Breast epithelium (tissue), 4 donors: Measurements from ENCODE around the gene TANC1. TPM values are rescaled to one million over a fixed set of nuclear protein-coding genes. Genes with fewer than 3 reads are reported as not detected.

Source experiments
- DNase-seq, 2 donors: peaks; one replicate each; pipeline ENCODE4 v3.0.0-alpha.2; 2019; ENCODE audit warnings: low spot score in 2 of 2
- H3K27ac ChIP-seq, 2 donors: fragments of 200-600 bp; sonication (generic) in 1 of 2; one replicate each; pipeline ENCODE4 v1.5.1; 2016 to 2019; ENCODE audit warnings: mild to moderate bottlenecking in 1 of 2
- H3K27me3 ChIP-seq, 2 donors: fragments of 200-600 bp; sonication (generic) in 1 of 2; one replicate each; pipeline versions ENCODE4 v1.5.1 to v1.6.0; 2017 to 2019; ENCODE audit warnings: control low read depth in 1 of 2, mild to moderate bottlenecking in 1 of 2
- H3K36me3 ChIP-seq: fragments of 200-600 bp; one replicate; pipeline ENCODE4 v1.5.1; 2019
- H3K4me1 ChIP-seq, 2 donors: fragments of 200-600 bp; sonication (generic); one replicate each; pipeline ENCODE4 v1.5.1; 2016 to 2019; ENCODE audit warnings: control low read depth in 1 of 2
- H3K4me3 ChIP-seq, 3 donors: fragments of 200-600 bp; sonication (generic); 1 replicate in 2 of 3; 2 replicates in 1 of 3; pipeline ENCODE4 v1.5.1; 2016 to 2019; ENCODE audit warnings: mild to moderate bottlenecking in 3 of 3, moderate library complexity in 2 of 3
- H3K9me3 ChIP-seq, 2 donors: fragments of 200-600 bp; sonication (generic) in 1 of 2; one replicate each; pipeline ENCODE4 v1.5.1; 2016 to 2019; ENCODE audit warnings: control low read depth in 1 of 2
- CTCF ChIP-seq, 3 donors: fragments of 450-650 bp; IDR thresholded peaks; one replicate each; pipeline ENCODE4 v1.5.1; 2016 to 2017; ENCODE audit warnings: antibody characterized with exemption in 3 of 3, mild to moderate bottlenecking in 3 of 3, moderate library complexity in 3 of 3
- POLR2A ChIP-seq: fragments of 450-650 bp; IDR thresholded peaks from one replicate; pipeline ENCODE4 v1.6.1; 2016; ENCODE audit warnings: antibody characterized with exemption, mild to moderate bottlenecking, moderate library complexity
- POLR2AphosphoS5 ChIP-seq, 3 donors: sonication (generic); formaldehyde crosslinking; IDR thresholded peaks; one replicate each; pipeline ENCODE4 v1.6.1; 2017; ENCODE audit warnings: antibody characterized with exemption in 3 of 3
- intact Hi-C: fragments of 100-400 bp; cut with DNase I; formaldehyde crosslinking; loops from one replicate; pipeline ENCODE4 v1.15.1; 2023; ENCODE audit warnings: low total_unique reads
- total RNA-seq, 3 donors: library from RNA; depleted of rRNA; stranded (reverse); fragments of >200 nt; gene quantifications; one replicate each; pipeline ENCODE4 v1.1.0, GENCODE V29; 2016

TANC1 gene
- total RNA-seq, 3 donors from 2014 or later, result 18.9 to 62.3 (median 58.4) TPM

- Histone ChIP-seq H3K4me3 (no peak overlapping the region), H3K27ac (no peak overlapping the region), H3K9me3 (no peaks in the 10 kb centered on the region), H3K36me3 (no peaks in the 10 kb centered on the region), H3K4me1 (no peaks in the 10 kb centered on the region), H3K27me3 (no peaks in the 10 kb centered on the region)
- TF ChIP-seq POLR2A, result no peak
- no peak for TF ChIP-seq CTCF (IDR thresholded peaks at IDR 0.05)
- no peak for TF ChIP-seq POLR2AphosphoS5 (IDR thresholded peaks at IDR 0.05)
- no peak for DNase-seq
- intact Hi-C loops, result no loop called here
Measured at GRCh38 chr2:159060518-159060917, 92.1 kb downstream of the TANC1 start.

DNA sequence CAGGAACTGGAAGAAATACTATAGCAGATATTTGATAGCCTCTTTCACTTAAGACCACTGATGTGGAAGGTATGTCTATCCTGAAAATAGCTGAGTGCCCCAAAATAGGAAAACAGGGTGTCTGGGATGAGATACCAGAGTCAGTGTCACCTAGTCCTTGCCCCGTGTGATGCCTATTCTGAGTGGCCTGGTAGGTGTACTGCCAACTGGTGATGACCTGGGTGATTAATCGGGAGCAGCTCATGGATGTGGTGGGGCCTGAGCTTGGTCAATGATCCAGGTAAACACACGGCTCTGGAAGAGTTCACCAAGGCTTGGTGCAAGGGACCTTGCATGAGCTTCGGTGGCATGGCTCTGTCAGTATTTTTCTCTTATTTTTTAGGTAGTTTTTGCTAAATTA lies 95.2 kb downstream of the TANC1 start:
- Histone ChIP-seq H3K4me1 (no peaks in the 10 kb centered on the region), H3K36me3 (no peaks in the 10 kb centered on the region), H3K9me3 (no peaks in the 10 kb centered on the region), H3K27ac (peak overlapping the region in 1 of 2 donors; percentile 83), H3K4me3 (no peak overlapping the region), H3K27me3 (no peaks in the 10 kb centered on the region)
- intact Hi-C loops, result no loop called here
- TF ChIP-seq CTCF (IDR thresholded peaks at IDR 0.05), result no peak
- TF ChIP-seq POLR2AphosphoS5 (IDR thresholded peaks at IDR 0.05), result no peak
- TF ChIP-seq POLR2A, result no peak
- no peak for DNase-seq

DNA sequence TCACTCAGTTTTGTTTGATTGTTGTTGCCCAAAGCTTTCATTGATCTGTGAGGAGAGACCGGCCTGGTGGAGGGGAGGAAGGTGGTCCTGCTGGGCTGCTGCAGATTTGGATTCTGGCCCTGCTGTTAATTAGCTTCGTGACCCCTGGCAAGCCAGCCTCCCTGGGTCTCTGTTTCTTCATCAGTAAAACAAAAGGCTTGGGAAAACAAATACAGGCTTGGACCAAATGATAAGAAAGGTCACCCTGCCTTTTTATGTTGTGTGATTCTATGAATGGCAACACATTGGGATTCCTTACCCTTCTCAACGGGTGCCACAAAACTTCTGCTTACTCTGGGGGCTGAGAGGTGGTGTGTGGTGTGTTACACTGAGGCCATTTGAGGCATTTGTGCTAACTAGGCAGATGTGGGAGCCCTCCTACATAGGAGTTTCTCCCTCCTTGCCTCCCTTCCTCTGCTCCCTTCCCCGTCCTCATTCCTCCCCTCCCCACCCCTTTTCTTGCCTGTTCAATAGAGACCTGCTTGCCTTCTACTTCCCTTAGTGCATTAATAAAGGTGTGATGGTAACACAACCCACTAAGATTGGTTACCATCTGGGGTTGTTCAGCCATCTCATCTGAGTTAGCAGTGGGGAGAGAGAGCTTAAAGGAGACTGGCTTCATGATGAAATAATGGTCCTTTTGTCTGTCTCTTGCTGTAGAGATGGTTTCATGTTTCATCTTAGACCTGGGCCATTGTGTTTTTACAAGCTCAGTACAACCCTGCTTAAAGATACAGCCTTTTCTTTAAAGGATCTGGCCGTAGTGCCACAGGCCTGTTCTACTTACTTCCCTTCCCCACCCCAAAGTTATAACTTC lies 96.2 kb downstream of the TANC1 start:
- TF ChIP-seq CTCF (IDR thresholded peaks at IDR 0.05), result no peak
- no peak for TF ChIP-seq POLR2A
- TF ChIP-seq POLR2AphosphoS5 (IDR thresholded peaks at IDR 0.05), result no peak
- Histone ChIP-seq H3K36me3 (no peaks in the 10 kb centered on the region), H3K4me3 (no peak overlapping the region), H3K27me3 (no peaks in the 10 kb centered on the region), H3K27ac (peak overlapping the region; percentile 73 to 83), H3K9me3 (no peaks in the 10 kb centered on the region), H3K4me1 (no peaks in the 10 kb centered on the region)
- intact Hi-C loops, result no loop called here
- no peak for DNase-seq

DNA sequence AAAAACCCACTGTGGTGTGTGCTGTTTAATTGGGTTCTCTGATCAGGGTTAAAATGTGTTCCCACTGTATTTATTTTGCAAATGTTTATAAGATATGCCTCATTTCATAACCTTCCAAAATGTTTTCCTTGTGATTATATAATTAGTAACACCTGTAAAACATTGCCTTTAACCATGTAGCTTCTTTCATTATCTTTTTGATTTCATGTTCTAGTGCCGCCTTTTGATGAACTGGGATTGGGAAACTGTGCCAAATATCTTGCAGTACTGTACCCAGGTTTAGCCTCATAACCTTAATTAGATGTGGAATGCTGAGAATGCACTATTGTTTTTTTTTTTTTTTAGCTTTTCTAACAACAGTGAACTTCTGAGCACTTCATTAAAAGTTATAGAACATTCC lies 96.9 kb downstream of the TANC1 start:
- no peaks in the 10 kb centered on the region for H3K9me3 ChIP-seq
- peak overlapping the region; percentile 73 to 83 for H3K27ac ChIP-seq
- no peaks in the 10 kb centered on the region for H3K36me3 ChIP-seq
- H3K27me3 ChIP-seq, result no peaks in the 10 kb centered on the region
- TF ChIP-seq CTCF (IDR thresholded peaks at IDR 0.05) (no peak), POLR2A (no peak), POLR2AphosphoS5 (IDR thresholded peaks at IDR 0.05) (no peak)
- H3K4me3 ChIP-seq, result no peak overlapping the region
- intact Hi-C loops, result no loop called here
- H3K4me1 ChIP-seq, result no peaks in the 10 kb centered on the region
- DNase-seq, result no peak

- H3K4me1 ChIP-seq, result no peaks in the 10 kb centered on the region
- H3K27ac ChIP-seq, result peak overlapping the region; percentile 64 to 83
- no peak overlapping the region for H3K4me3 ChIP-seq
- intact Hi-C loops, result no loop called here
- no peak for TF ChIP-seq POLR2A
- no peak for TF ChIP-seq CTCF (IDR thresholded peaks at IDR 0.05)
- TF ChIP-seq POLR2AphosphoS5 (IDR thresholded peaks at IDR 0.05), result no peak
- DNase-seq, result no peak
- H3K27me3 ChIP-seq, result no peaks in the 10 kb centered on the region
- H3K9me3 ChIP-seq, result no peaks in the 10 kb centered on the region
- H3K36me3 ChIP-seq, result no peaks in the 10 kb centered on the region
Measured at GRCh38 chr2:159065891-159066290, 97.5 kb downstream of the TANC1 start.
